ENCODE measurements around the gene S100B. TPM values are rescaled to one million over a fixed set of nuclear protein-coding genes. Genes with fewer than 3 reads are reported as not detected.

Gene S100B
- total and polyA plus RNA-seq, 2 donors (not counting 1 experiment from before 2014, with no cell fraction given) = 0.24 TPM; not detected in 1

GRCh38 chr21:46634966-46635323, 30.1 kb upstream of the S100B start:
- no peak for TF ChIP-seq EZH2 (IDR thresholded peaks at IDR 0.05; ENCODE audit: borderline replicate concordance, insufficient read depth, low read depth, low read length, poor library complexity, severe bottlenecking)
- no peak for TF ChIP-seq CTCF (IDR thresholded peaks at IDR 0.05)
- Histone ChIP-seq H3K4me2 (replicated peaks; ENCODE audit: low read depth, low read length, poor library complexity, severe bottlenecking) (peak overlapping the region; percentile 95), H3K27me3 (replicated peaks in 1 of 4; ENCODE audit: control extremely low read depth in 1 of 4, control insufficient read depth in 3 of 4, insufficient read depth in 4 of 4, low read length in 3 of 4) (peaks cover 0 to 3% (median 1%) of the 10 kb centered on the region in 4 experiments), H4K20me1 (ENCODE audit: control insufficient read depth, insufficient read depth, low read length, poor library complexity, severe bottlenecking) (peaks cover 15% of the 10 kb centered on the region), H3K79me2 (ENCODE audit: control insufficient read depth, insufficient read depth, low read length) (peaks cover 34% of the 10 kb centered on the region), H3K4me1 (ENCODE audit: control insufficient read depth in 2 of 2, insufficient read depth in 2 of 2, low read length in 2 of 2) (peaks cover 20 to 36% of the 10 kb centered on the region in 2 donors), H3K9me3 (ENCODE audit: control extremely low read depth in 1 of 3, control insufficient read depth in 2 of 3, insufficient read depth in 1 of 3, low read length in 2 of 3) (no peaks in the 10 kb centered on the region), H2AFZ (ENCODE audit: insufficient read depth, low read depth, low read length, poor library complexity, severe bottlenecking) (peak overlapping the region; percentile 92), H3K4me3 (ENCODE audit: control extremely low read depth in 1 of 5, extremely low read depth in 1 of 5, insufficient read depth in 1 of 5, low read depth in 2 of 5, low read length in 4 of 5) (peak overlapping the region; percentile 75 to 100 (median 99)), H3K27ac (ENCODE audit: low read length in 2 of 2) (peak overlapping the region; percentile 78 to 90), H3K9ac (ENCODE audit: low read length) (peak overlapping the region; percentile 97), H3K36me3 (replicated peaks in 1 of 2; ENCODE audit: control extremely low read depth in 1 of 2, control insufficient read depth in 1 of 2, extremely low read depth in 1 of 2, insufficient read depth in 2 of 2, low read length in 1 of 2) (peaks cover 0 to 5% of the 10 kb centered on the region in 2 experiments)
- no peak for ATAC-seq (ENCODE audit: low read depth)
- H3K4me1 Mint-ChIP-seq = peaks cover 44% of the 10 kb centered on the region
- peak overlapping the region; percentile 94 for H3K27ac Mint-ChIP-seq
- H3K9me3 Mint-ChIP-seq (ENCODE audit: insufficient read depth) = no peaks in the 10 kb centered on the region
- POLR2A ChIA-PET = interaction anchor here (0.7 to 1.0 kb wide), 2 partner anchors 44 to 176 kb away, joined by 3 to 4 read pairs; partner anchors contain the start of gene DIP2A
- peaks cover 15% of the 10 kb centered on the region for H3K27me3 Mint-ChIP-seq
- peak overlapping the region; percentile 91 for H3K4me3 Mint-ChIP-seq
- DNase-seq = no peak
- intact Hi-C loops (cut with micrococcal nuclease) = no loop called here
- CTCF ChIA-PET = interaction anchor here (0.7 kb wide), 2 partner anchors 9 to 17 kb away, joined by 3 to 4 read pairs; no protein-coding TSS in a partner anchor
- WGBS (ENCODE audit: insufficient coverage) = under 1% methylated on average over 8 of the region's 14 CpGs

GRCh38 chr21:46634427-46634826, 29.5 kb upstream of the S100B start:
- DNase-seq (no peak), ATAC-seq (ENCODE audit: low read depth) (no peak)
- CTCF ChIA-PET = no interaction called here
- H3K9me3 Mint-ChIP-seq (ENCODE audit: insufficient read depth) = no peaks in the 10 kb centered on the region
- no peak overlapping the region for H3K27ac ChIP-seq (ENCODE audit: low read length in 2 of 2)
- H3K9ac ChIP-seq (ENCODE audit: low read length) = peak overlapping the region; percentile 97
- peaks cover 0 to 3% (median 1%) of the 10 kb centered on the region in 4 experiments for H3K27me3 ChIP-seq (replicated peaks in 1 of 4; ENCODE audit: control extremely low read depth in 1 of 4, control insufficient read depth in 3 of 4, insufficient read depth in 4 of 4, low read length in 3 of 4)
- H3K79me2 ChIP-seq (ENCODE audit: control insufficient read depth, insufficient read depth, low read length) = peaks cover 29% of the 10 kb centered on the region
- peaks cover 20 to 34% of the 10 kb centered on the region in 2 donors for H3K4me1 ChIP-seq (ENCODE audit: control insufficient read depth in 2 of 2, insufficient read depth in 2 of 2, low read length in 2 of 2)
- H3K36me3 ChIP-seq (replicated peaks in 1 of 2; ENCODE audit: control extremely low read depth in 1 of 2, control insufficient read depth in 1 of 2, extremely low read depth in 1 of 2, insufficient read depth in 2 of 2, low read length in 1 of 2) = peaks cover 0 to 5% of the 10 kb centered on the region in 2 experiments
- H3K4me1 Mint-ChIP-seq = peaks cover 39% of the 10 kb centered on the region
- H3K4me2 ChIP-seq (replicated peaks; ENCODE audit: low read depth, low read length, poor library complexity, severe bottlenecking) = peak overlapping the region; percentile 95
- no peaks in the 10 kb centered on the region for H3K9me3 ChIP-seq (ENCODE audit: control extremely low read depth in 1 of 3, control insufficient read depth in 2 of 3, insufficient read depth in 1 of 3, low read length in 2 of 3)
- peaks cover 15% of the 10 kb centered on the region for H3K27me3 Mint-ChIP-seq
- WGBS (ENCODE audit: insufficient coverage) = 96% methylated on average over 7 of the region's 8 CpGs
- TF ChIP-seq CTCF (IDR thresholded peaks at IDR 0.05) (no peak), EZH2 (IDR thresholded peaks at IDR 0.05; ENCODE audit: borderline replicate concordance, insufficient read depth, low read depth, low read length, poor library complexity, severe bottlenecking) (no peak)
- peak overlapping the region; percentile 91 for H3K4me3 Mint-ChIP-seq
- peaks cover 15% of the 10 kb centered on the region for H4K20me1 ChIP-seq (ENCODE audit: control insufficient read depth, insufficient read depth, low read length, poor library complexity, severe bottlenecking)
- POLR2A ChIA-PET = no interaction called here
- peak overlapping the region in 3 of 5 experiments; percentile 99 to 100 (median 100) for H3K4me3 ChIP-seq (ENCODE audit: control extremely low read depth in 1 of 5, extremely low read depth in 1 of 5, insufficient read depth in 1 of 5, low read depth in 2 of 5, low read length in 4 of 5)
- H2AFZ ChIP-seq (ENCODE audit: insufficient read depth, low read depth, low read length, poor library complexity, severe bottlenecking) = peak overlapping the region; percentile 92
- intact Hi-C loops (cut with micrococcal nuclease) = no loop called here
- H3K27ac Mint-ChIP-seq = peak overlapping the region; percentile 94

Data from B cell (primary cell).